ENCODE measurements around the gene PAPPA.

The PAPPA gene

GRCh38 chr9:116238776-116239340 lies 85.3 kb downstream of the PAPPA start:
- no peak for TF ChIP-seq CTCF (IDR thresholded peaks at IDR 0.05; ENCODE audit: control extremely low read depth, extremely low read depth, low read depth, missing control alignments)
- no peak for DNase-seq (ENCODE audit: extremely low spot score)
- CTCF ChIA-PET: no interaction called here
- POLR2A ChIA-PET: no interaction called here

GRCh38 chr9:116243708-116244107 lies 90.1 kb downstream of the PAPPA start:
- ChIA-PET POLR2A (no interaction called here), CTCF (no interaction called here)
- TF ChIP-seq CTCF (IDR thresholded peaks at IDR 0.05; ENCODE audit: control extremely low read depth, extremely low read depth, low read depth, missing control alignments): no peak
- no peak for DNase-seq (ENCODE audit: extremely low spot score)

- POLR2A ChIA-PET: no interaction called here
- CTCF ChIA-PET: no interaction called here
- TF ChIP-seq CTCF (IDR thresholded peaks at IDR 0.05; ENCODE audit: control extremely low read depth, extremely low read depth, low read depth, missing control alignments): no peak
- no peak for DNase-seq (ENCODE audit: extremely low spot score)
Measured at GRCh38 chr9:116247284-116247683, 93.7 kb downstream of the PAPPA start.

GRCh38 chr9:116247791-116248374 lies 94.3 kb downstream of the PAPPA start:
- CTCF ChIA-PET: interaction anchor here (0.9 kb wide), 1 partner anchor 8 kb away, joined by 3 read pairs; no protein-coding TSS in a partner anchor
- no peak for DNase-seq (ENCODE audit: extremely low spot score)
- no peak for TF ChIP-seq CTCF (IDR thresholded peaks at IDR 0.05; ENCODE audit: control extremely low read depth, extremely low read depth, low read depth, missing control alignments)
- POLR2A ChIA-PET: no interaction called here

GRCh38 chr9:116250891-116251290 lies 97.3 kb downstream of the PAPPA start:
- POLR2A ChIA-PET: no interaction called here

GRCh38 chr9:116251366-116251765 lies 97.8 kb downstream of the PAPPA start:
- POLR2A ChIA-PET: no interaction called here
- no peak for DNase-seq (ENCODE audit: extremely low spot score)
- CTCF ChIA-PET: interaction anchor here (1.2 kb wide), 1 partner anchor 10 kb away, joined by 4 read pairs; no protein-coding TSS in a partner anchor
- TF ChIP-seq CTCF (IDR thresholded peaks at IDR 0.05; ENCODE audit: control extremely low read depth, extremely low read depth, low read depth, missing control alignments): no peak

More at GRCh38 chr9:116250891-116251290, 97.3 kb downstream of the PAPPA start:
- no peak for TF ChIP-seq CTCF (IDR thresholded peaks at IDR 0.05; ENCODE audit: control extremely low read depth, extremely low read depth, low read depth, missing control alignments)
- CTCF ChIA-PET: interaction anchor here (1.2 kb wide), 1 partner anchor 10 kb away, joined by 4 read pairs; no protein-coding TSS in a partner anchor
- no peak for DNase-seq (ENCODE audit: extremely low spot score)

All from GM10248 (cell line).